Measurements from ENCODE around the gene SPRED2. TPM values are rescaled to one million over a fixed set of nuclear protein-coding genes. Genes with fewer than 3 reads are reported as not detected.
A peak's percentile ranks its signal among the peaks of the same experiment; 100 is the strongest.

SPRED2 gene
- total RNA-seq, 1 donor from 2014 or later = 46.3 TPM

DNA sequence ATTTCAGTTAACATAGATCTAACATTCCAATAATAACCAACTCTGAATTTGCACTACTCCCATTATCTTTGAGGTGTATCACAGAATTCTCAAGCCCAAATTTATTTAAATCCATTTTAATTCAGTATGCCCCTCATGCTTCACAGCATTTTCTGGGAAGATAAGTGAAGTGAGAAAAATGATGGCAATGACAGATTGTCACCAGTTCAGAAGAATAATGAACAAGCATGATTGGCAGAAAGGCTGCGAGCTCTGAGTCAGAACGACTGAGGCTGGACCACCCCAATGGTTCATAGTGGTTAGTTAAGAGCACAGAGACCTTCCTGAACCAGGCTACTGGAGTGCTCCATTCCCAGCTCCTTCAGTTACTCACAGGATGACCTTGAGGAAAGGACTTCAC, 4.9 kb downstream of the SPRED2 start:
- H3K27me3 Mint-ChIP-seq (ENCODE audit: unreplicated experiment) = no peaks in the 10 kb centered on the region
- no peak overlapping the region for H3K4me3 Mint-ChIP-seq (ENCODE audit: unreplicated experiment)
- TF ChIP-seq, protein P1, sequence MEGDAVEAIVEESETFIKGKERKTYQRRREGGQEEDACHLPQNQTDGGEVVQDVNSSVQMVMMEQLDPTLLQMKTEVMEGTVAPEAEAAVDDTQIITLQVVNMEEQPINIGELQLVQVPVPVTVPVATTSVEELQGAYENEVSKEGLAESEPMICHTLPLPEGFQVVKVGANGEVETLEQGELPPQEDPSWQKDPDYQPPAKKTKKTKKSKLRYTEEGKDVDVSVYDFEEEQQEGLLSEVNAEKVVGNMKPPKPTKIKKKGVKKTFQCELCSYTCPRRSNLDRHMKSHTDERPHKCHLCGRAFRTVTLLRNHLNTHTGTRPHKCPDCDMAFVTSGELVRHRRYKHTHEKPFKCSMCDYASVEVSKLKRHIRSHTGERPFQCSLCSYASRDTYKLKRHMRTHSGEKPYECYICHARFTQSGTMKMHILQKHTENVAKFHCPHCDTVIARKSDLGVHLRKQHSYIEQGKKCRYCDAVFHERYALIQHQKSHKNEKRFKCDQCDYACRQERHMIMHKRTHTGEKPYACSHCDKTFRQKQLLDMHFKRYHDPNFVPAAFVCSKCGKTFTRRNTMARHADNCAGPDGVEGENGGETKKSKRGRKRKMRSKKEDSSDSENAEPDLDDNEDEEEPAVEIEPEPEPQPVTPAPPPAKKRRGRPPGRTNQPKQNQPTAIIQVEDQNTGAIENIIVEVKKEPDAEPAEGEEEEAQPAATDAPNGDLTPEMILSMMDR (IDR thresholded peaks at IDR 0.05) = no peak
- peaks cover 13% of the 10 kb centered on the region for H3K4me1 Mint-ChIP-seq (ENCODE audit: unreplicated experiment)
- no peaks in the 10 kb centered on the region for H3K9me3 Mint-ChIP-seq (ENCODE audit: unreplicated experiment)
- no peak overlapping the region for H3K27ac Mint-ChIP-seq (ENCODE audit: unreplicated experiment)
- DNase-seq (ENCODE audit: extremely low spot score, unreplicated experiment) = no peak
- H3K36me3 Mint-ChIP-seq (ENCODE audit: unreplicated experiment) = peaks cover 3% of the 10 kb centered on the region

DNA sequence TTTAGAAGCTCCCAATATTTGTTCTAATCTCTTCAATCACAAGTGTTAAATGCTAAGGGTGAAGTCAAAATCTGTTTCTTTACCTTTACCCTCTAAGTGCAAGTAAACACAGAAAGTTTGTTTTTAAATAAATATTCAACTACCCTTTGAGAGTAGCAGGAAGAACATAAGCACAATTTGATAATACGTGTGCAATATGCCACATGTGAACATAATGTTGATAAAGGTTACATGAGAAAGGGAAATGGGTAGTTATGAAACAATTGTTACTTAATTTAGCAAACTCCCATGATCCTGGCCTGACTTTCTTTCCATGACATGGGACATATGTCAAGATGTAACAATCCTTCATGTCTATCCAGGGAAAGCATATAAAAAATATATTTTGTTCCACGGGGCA, 7.1 kb downstream of the SPRED2 start:
- H3K4me1 Mint-ChIP-seq (ENCODE audit: unreplicated experiment) = peaks cover 29% of the 10 kb centered on the region
- H3K36me3 Mint-ChIP-seq (ENCODE audit: unreplicated experiment) = peaks cover 3% of the 10 kb centered on the region
- no peak overlapping the region for H3K27ac Mint-ChIP-seq (ENCODE audit: unreplicated experiment)
- no peaks in the 10 kb centered on the region for H3K27me3 Mint-ChIP-seq (ENCODE audit: unreplicated experiment)
- no peaks in the 10 kb centered on the region for H3K9me3 Mint-ChIP-seq (ENCODE audit: unreplicated experiment)
- H3K4me3 Mint-ChIP-seq (ENCODE audit: unreplicated experiment) = no peak overlapping the region
- TF ChIP-seq, protein P1 (IDR thresholded peaks at IDR 0.05) = no peak
- no peak for DNase-seq (ENCODE audit: extremely low spot score, unreplicated experiment)

DNA sequence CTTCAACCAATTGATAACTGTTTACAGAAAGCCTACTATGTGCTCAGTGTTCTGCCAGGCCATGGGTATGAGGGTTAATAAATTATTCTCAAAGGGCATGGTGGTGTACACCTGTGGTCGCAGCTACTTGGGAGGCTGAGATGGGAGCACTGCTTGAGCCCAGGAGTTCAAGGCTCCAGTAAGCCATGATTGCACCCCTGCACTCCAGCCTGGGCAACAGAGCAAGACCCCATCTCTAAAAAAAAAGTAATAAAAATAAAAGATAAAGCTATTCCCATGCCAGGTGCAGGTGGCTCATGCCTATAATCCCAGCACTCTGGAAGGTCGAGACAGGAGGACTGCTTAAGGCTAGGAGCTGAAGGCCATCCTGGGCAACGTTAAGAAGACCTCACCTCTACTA, 8.0 kb downstream of the SPRED2 start:
- no peak overlapping the region for H3K4me3 Mint-ChIP-seq (ENCODE audit: unreplicated experiment)
- no peak for DNase-seq (ENCODE audit: extremely low spot score, unreplicated experiment)
- TF ChIP-seq, protein P1 (IDR thresholded peaks at IDR 0.05) = no peak
- H3K4me1 Mint-ChIP-seq (ENCODE audit: unreplicated experiment) = peaks cover 21% of the 10 kb centered on the region
- H3K27ac Mint-ChIP-seq (ENCODE audit: unreplicated experiment) = no peak overlapping the region
- no peaks in the 10 kb centered on the region for H3K9me3 Mint-ChIP-seq (ENCODE audit: unreplicated experiment)
- no peaks in the 10 kb centered on the region for H3K27me3 Mint-ChIP-seq (ENCODE audit: unreplicated experiment)
- peaks cover 3% of the 10 kb centered on the region for H3K36me3 Mint-ChIP-seq (ENCODE audit: unreplicated experiment)

DNA sequence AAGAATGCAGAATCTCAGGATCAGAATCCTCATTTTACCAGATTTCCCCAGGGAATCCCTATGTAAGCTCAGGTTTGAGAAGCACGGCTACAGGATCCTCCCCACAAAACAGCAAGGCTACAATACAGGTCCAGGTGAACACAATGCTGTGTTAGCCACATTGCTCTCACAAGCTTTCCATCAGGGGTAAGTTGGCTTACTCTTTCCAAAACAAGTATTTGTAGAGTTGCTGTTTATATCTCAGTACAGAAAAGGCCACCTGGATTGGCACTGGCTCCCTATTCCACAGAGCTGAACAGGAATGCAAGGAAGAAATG, 11.0 kb downstream of the SPRED2 start:
- H3K27me3 Mint-ChIP-seq (ENCODE audit: unreplicated experiment) = no peaks in the 10 kb centered on the region
- H3K27ac Mint-ChIP-seq (ENCODE audit: unreplicated experiment) = peak overlapping the region; percentile 60
- no peaks in the 10 kb centered on the region for H3K36me3 Mint-ChIP-seq (ENCODE audit: unreplicated experiment)
- DNase-seq (ENCODE audit: extremely low spot score, unreplicated experiment) = no peak
- H3K4me1 Mint-ChIP-seq (ENCODE audit: unreplicated experiment) = peaks cover 28% of the 10 kb centered on the region
- no peaks in the 10 kb centered on the region for H3K9me3 Mint-ChIP-seq (ENCODE audit: unreplicated experiment)
- H3K4me3 Mint-ChIP-seq (ENCODE audit: unreplicated experiment) = no peak overlapping the region
- TF ChIP-seq, protein P1 (IDR thresholded peaks at IDR 0.05) = no peak

DNA sequence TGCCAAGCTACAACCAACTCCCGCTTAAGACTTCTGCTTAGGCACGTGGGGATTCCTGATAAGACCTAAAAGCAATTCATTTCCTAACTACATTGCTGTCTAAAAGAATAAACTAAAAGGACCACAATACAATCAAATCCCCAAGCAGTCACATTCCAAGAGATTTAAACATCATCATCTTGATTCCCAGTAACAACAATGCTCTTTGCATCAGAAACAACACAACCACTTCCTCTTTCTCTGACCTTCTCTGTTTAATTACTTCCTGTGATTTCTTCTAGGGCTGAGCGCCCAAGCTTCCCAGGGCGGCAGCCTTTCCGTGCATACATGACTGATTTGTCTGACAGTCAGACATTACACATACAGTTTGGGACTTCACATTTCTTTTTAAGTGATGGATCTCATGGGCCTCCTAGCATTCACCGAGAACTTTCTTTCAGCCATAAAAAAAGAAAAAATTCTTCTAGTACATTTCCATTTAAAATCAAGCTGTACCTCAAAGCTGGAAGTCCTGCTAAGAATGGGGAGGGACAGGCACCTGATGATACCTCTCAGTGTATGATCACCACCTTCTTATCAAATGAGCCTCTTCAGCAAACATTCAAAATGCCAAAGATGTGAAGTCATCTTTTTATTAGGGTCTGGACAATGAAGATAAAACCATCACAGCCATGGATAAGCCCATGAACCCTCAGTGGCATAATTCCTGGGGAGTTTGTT, 11.5 kb downstream of the SPRED2 start:
- no peaks in the 10 kb centered on the region for H3K27me3 Mint-ChIP-seq (ENCODE audit: unreplicated experiment)
- H3K4me1 Mint-ChIP-seq (ENCODE audit: unreplicated experiment) = peaks cover 28% of the 10 kb centered on the region
- no peak for DNase-seq (ENCODE audit: extremely low spot score, unreplicated experiment)
- H3K9me3 Mint-ChIP-seq (ENCODE audit: unreplicated experiment) = no peaks in the 10 kb centered on the region
- TF ChIP-seq, protein P1 (IDR thresholded peaks at IDR 0.05) = no peak
- no peaks in the 10 kb centered on the region for H3K36me3 Mint-ChIP-seq (ENCODE audit: unreplicated experiment)
- H3K4me3 Mint-ChIP-seq (ENCODE audit: unreplicated experiment) = peak overlapping the region; percentile 38
- H3K27ac Mint-ChIP-seq (ENCODE audit: unreplicated experiment) = peak overlapping the region; percentile 60

Measured in osteocyte (in vitro differentiated cells).